B cell (primary cell): ENCODE data around the gene TMOD1. TPM values are rescaled to one million over a fixed set of nuclear protein-coding genes. Genes with fewer than 3 reads are reported as not detected.

Experiments
- ATAC-seq: fragments of 200-7000 bp; cut with Tn5 transposase; one replicate; pipeline ENCODE4 v1.10.0; 2021; ENCODE audit warnings: low read depth, mild to moderate bottlenecking, moderate number of reproducible peaks, moderate library complexity
- CTCF ChIA-PET: fragments of 350-600 bp; sonication (Branson Sonifier 250); formaldehyde crosslinking; loops from one replicate; lab custom pipeline; 2021; ENCODE audit warnings: antibody characterized with exemption, inconsistent platforms; lab: Charles Lee
- POLR2A ChIA-PET: fragments of 350-600 bp; sonication (Branson Sonifier 250); formaldehyde crosslinking; loops from one replicate; lab custom pipeline; 2021; ENCODE audit warnings: antibody characterized with exemption; lab: Charles Lee
- DNase-seq: peaks from one replicate; pipeline ENCODE4 v3.0.0; 2013
- H2AFZ ChIP-seq: 2 replicates; pipeline ENCODE4 v1.6.1; 2012; ENCODE audit warnings: mild to moderate bottlenecking, low read depth, low read length; ENCODE audit not compliant: insufficient read depth, poor library complexity, severe bottlenecking
- H3K27ac ChIP-seq, 2 donors: 1 replicate in 1 of 2; 2 replicates in 1 of 2; pipeline ENCODE4 v1.5.1; 2012 to 2013; ENCODE audit warnings: low read length in 2 of 2, mild to moderate bottlenecking in 2 of 2, moderate library complexity in 1 of 2
- H3K27me3 ChIP-seq, 4 experiments: fragments of 200-600 bp in 1 of 4; sonication (generic) in 1 of 4; replicated peaks in 1 of 4; 1 replicate in 2 of 4; 2 replicates in 2 of 4; pipeline versions ENCODE4 v1.6.1 to v1.7.0; 2013 to 2016; ENCODE audit warnings: low read length in 3 of 4, mild to moderate bottlenecking in 2 of 4, mixed read lengths in 1 of 4, moderate library complexity in 1 of 4; ENCODE audit not compliant: insufficient read depth in 4 of 4, control insufficient read depth in 3 of 4; ENCODE audit errors: control extremely low read depth in 1 of 4
- H3K36me3 ChIP-seq, 2 experiments: replicated peaks in 1 of 2; 1 replicate in 1 of 2; 2 replicates in 1 of 2; pipeline versions ENCODE4 v1.6.1 to v1.7.1; 2013; ENCODE audit warnings: low read length in 1 of 2; ENCODE audit not compliant: insufficient read depth in 2 of 2, control insufficient read depth in 1 of 2; ENCODE audit errors: control extremely low read depth in 1 of 2, extremely low read depth in 1 of 2
- H3K4me1 ChIP-seq, 2 donors: fragments of 200-600 bp in 1 of 2; sonication (generic) in 1 of 2; 1 replicate in 1 of 2; 2 replicates in 1 of 2; pipeline versions ENCODE4 v1.5.1 to v1.6.1; 2013 to 2017; ENCODE audit warnings: low read length in 2 of 2; ENCODE audit not compliant: control insufficient read depth in 2 of 2, insufficient read depth in 2 of 2
- H3K4me2 ChIP-seq: replicated peaks from 2 replicates; pipeline ENCODE3; 2012; ENCODE audit warnings: mild to moderate bottlenecking, low read depth, low read length; ENCODE audit not compliant: poor library complexity, severe bottlenecking
- H3K4me3 ChIP-seq, 5 experiments: fragments of 200-600 bp in 1 of 5; sonication (generic) in 1 of 5; 1 replicate in 3 of 5; 2 replicates in 2 of 5; pipeline versions ENCODE4 v1.5.1 to v1.7.0; 2011 to 2016; ENCODE audit warnings: low read length in 4 of 5, mild to moderate bottlenecking in 4 of 5, low read depth in 2 of 5, control low read depth in 1 of 5, moderate library complexity in 1 of 5; ENCODE audit not compliant: insufficient read depth in 1 of 5; ENCODE audit errors: control extremely low read depth in 1 of 5, extremely low read depth in 1 of 5
- H3K79me2 ChIP-seq: fragments of 200-600 bp; sonication (generic); one replicate; pipeline ENCODE4 v1.6.0; 2016; ENCODE audit warnings: low read length; ENCODE audit not compliant: control insufficient read depth, insufficient read depth
- H3K9ac ChIP-seq: fragments of 200-600 bp; sonication (generic); 2 replicates; pipeline ENCODE4 v1.6.1; 2017; ENCODE audit warnings: mild to moderate bottlenecking, low read length, moderate library complexity
- H3K9me3 ChIP-seq, 3 donors: one replicate each; pipeline versions ENCODE4 v1.6.1 to v1.7.1; 2013; ENCODE audit warnings: low read length in 2 of 3; ENCODE audit not compliant: control insufficient read depth in 2 of 3, insufficient read depth in 1 of 3; ENCODE audit errors: control extremely low read depth in 1 of 3
- H4K20me1 ChIP-seq: 2 replicates; pipeline ENCODE4 v1.6.0; 2012; ENCODE audit warnings: mild to moderate bottlenecking, low read length; ENCODE audit not compliant: insufficient read depth, control insufficient read depth, poor library complexity, severe bottlenecking
- H3K27ac Mint-ChIP-seq: one replicate; pipeline ENCODE4 v1.8.0; 2021; ENCODE audit warnings: mixed read lengths
- H3K27me3 Mint-ChIP-seq: one replicate; pipeline ENCODE4 v1.8.0; 2021; ENCODE audit warnings: mixed read lengths
- H3K4me1 Mint-ChIP-seq: one replicate; pipeline ENCODE4 v1.8.0; 2021; ENCODE audit warnings: mixed read lengths
- H3K4me3 Mint-ChIP-seq: one replicate; pipeline ENCODE4 v1.8.0; 2021; ENCODE audit warnings: mixed read lengths
- H3K9me3 Mint-ChIP-seq: one replicate; pipeline ENCODE4 v1.8.0; 2022; ENCODE audit warnings: mixed read lengths; ENCODE audit not compliant: insufficient read depth
- CTCF ChIP-seq: fragments of 200-600 bp; IDR thresholded peaks from one replicate; pipeline ENCODE4 v1.8.0; 2022; ENCODE audit warnings: antibody characterized with exemption, mild to moderate bottlenecking
- EZH2 ChIP-seq: IDR thresholded peaks from 2 replicates; pipeline ENCODE4 v1.6.1; 2012; ENCODE audit warnings: borderline replicate concordance, low read depth, mild to moderate bottlenecking, moderate library complexity, low read length; ENCODE audit not compliant: insufficient read depth, poor library complexity, severe bottlenecking
- WGBS: methylation state at CpG from one replicate; pipeline ENCODE4 v1.1.5; 2013; ENCODE audit warnings: missing lambda C conversion rate; ENCODE audit not compliant: insufficient coverage; 5-methylcytosine and 5-hydroxymethylcytosine counted together
- intact Hi-C: fragments of 100-400 bp; cut with micrococcal nuclease; formaldehyde crosslinking; loops from one replicate; pipeline ENCODE4 v1.10.0; 2022
- polyA plus RNA-seq: library from polyadenylated mRNA; depleted of rRNA; stranded (reverse); fragments of >200 nt; gene quantifications from 2 replicates; pipeline ENCODE4 v1.2.3, GENCODE V29; 2012
- total RNA-seq, 2 donors: library from RNA; stranded (reverse); fragments of 120-200 nt in 1 of 2; gene quantifications; 1 replicate in 1 of 2; 2 replicates in 1 of 2; pipeline versions ENCODE4 v1.2.3 to v1.2.4, GENCODE V29; 2013 to 2022

Gene TMOD1
- total and polyA plus RNA-seq, 2 donors (not counting 1 experiment from before 2014, with no cell fraction given) = 0.30 to 2.5 TPM

- Histone ChIP-seq H3K4me2 (peak within 1 kb of the TSS; percentile 72), H3K9me3 (no peaks in the 10 kb centered on the region), H3K9ac (peak within 1 kb of the TSS; percentile 96), H3K27me3 (no peaks in the 10 kb centered on the region), H3K4me3 (peak within 1 kb of the TSS; percentile 94 to 99 (median 95)), H3K4me1 (peaks cover 26 to 35% of the 10 kb centered on the region in 2 donors), H3K79me2 (peaks cover 81% of the 10 kb centered on the region), H4K20me1 (peaks cover 16% of the 10 kb centered on the region), H3K36me3 (no peaks in the 10 kb centered on the region), H2AFZ (peak within 1 kb of the TSS; percentile 94), H3K27ac (peak within 1 kb of the TSS; percentile 92 to 93)
- ATAC-seq = peak; percentile 91
- peak; percentile 99 for DNase-seq
- ChIA-PET POLR2A (interaction anchor here (0.7 to 1.3 kb wide), 6 partner anchors 9 to 351 kb away, joined by 3 to 10 read pairs (median 5); partner anchors contain the start of genes TDRD7, TRMO and XPA), CTCF (interaction anchor here (0.7 to 4.9 kb wide), 11 partner anchors 10 to 779 kb away, joined by 3 to 30 read pairs (median 4); partner anchors contain the start of genes TBC1D2, TDRD7 and ZNF782)
- under 1% methylated on average over 83 of the region's 83 CpGs for WGBS
- TF ChIP-seq EZH2 (no peak), CTCF (no peak)
- Mint-ChIP-seq H3K4me1 (peaks cover 58% of the 10 kb centered on the region), H3K9me3 (no peaks in the 10 kb centered on the region), H3K27me3 (no peaks in the 10 kb centered on the region), H3K4me3 (peak within 1 kb of the TSS; percentile 97), H3K27ac (peak within 1 kb of the TSS; percentile 98)
- intact Hi-C loops = loop anchor here (1.0 to 10.0 kb wide), 9 partner anchors 64 to 1756 kb away; partner anchors contain the start of genes ERCC6L2, NANS, TDRD7 and TRMO
Observed at GRCh38 chr9:97632985-97633858, 131.8 kb downstream of the TMOD1 start, which contains the start of the genes NCBP1 and TSTD2. NCBP1 (plus strand) TSS chr9:97633821; CDS start chr9:97633882, 61 bp downstream. TSTD2 (minus strand) TSS chr9:97633368; CDS start chr9:97627562, 5,806 bp downstream.
